ENCODE results near the gene UBAP1L. TPM values are rescaled to one million over a fixed set of nuclear protein-coding genes. Genes with fewer than 3 reads are reported as not detected.
"Not testable (repeated sequence)": the region's sequence is repeated elsewhere in the genome, so short reads cannot be mapped to it uniquely, and the experiment has no call there.

Gene UBAP1L
- total and polyA plus RNA-seq, 4 experiments from 2014 or later, result 0.86 to 16.6 (median 15.2) TPM; not detected in 1

DNA sequence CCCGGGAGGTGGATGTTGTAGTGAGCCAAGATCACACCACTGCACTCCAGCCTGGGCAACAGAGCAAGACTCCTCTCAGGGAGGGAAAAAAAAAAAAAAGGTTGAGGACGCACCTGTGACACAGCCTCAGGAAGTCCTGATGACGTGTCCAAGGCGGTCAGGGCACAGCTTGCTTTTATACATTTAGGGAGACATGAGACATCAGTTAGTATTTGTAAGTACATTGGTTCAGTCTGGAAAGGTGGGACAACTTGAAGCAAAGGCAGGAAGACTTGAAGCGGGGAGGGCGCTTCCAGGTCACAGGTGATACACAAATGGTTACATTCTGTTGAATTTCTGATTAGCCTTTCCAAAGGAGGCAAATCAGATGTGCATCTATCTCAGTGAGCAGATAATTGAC is 23.6 kb upstream of the UBAP1L start:
- intact Hi-C loops (cut with micrococcal nuclease); H3K36me3 Mint-ChIP-seq; POLR2A ChIA-PET (ENCODE audit: partially characterized antibody); H3K27ac Mint-ChIP-seq; H3K4me3 Mint-ChIP-seq; H3K4me1 ChIP-seq (ENCODE audit: insufficient read depth, low read length); DNase-seq; H3K9me3 Mint-ChIP-seq; H3K9me3 ChIP-seq (ENCODE audit: control insufficient read depth in 1 of 2, low read length in 2 of 2); H3K27ac ChIP-seq (ENCODE audit: low read depth, low read length); H3K27me3 Mint-ChIP-seq; CTCF ChIA-PET (ENCODE audit: partially characterized antibody); H3K27me3 ChIP-seq (ENCODE audit: insufficient read depth, low read length); H3K36me3 ChIP-seq (ENCODE audit: insufficient read depth, low read length); H3K4me1 Mint-ChIP-seq; H3K4me3 ChIP-seq (ENCODE audit: low read length in 2 of 2): not testable (repeated sequence)

DNA sequence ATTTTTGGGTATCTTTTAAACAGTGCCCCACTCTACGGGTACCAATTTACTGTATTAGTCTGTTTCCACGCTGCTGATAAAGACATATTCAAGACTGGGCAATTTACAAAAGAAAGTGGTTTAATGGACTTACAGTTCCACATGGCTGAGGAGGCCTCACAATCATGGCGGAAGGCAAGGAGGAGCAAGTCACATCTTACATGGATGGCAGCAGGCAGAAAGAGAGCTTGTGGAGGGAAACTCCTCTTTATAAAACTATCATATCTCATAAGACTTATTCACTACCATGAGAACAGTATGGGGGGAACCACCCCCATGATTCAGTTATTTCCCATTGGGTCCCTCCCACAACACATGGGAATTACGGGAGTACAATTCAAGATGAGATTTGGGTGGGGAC is 22.9 kb upstream of the UBAP1L start:
- H3K36me3 Mint-ChIP-seq; H3K27ac ChIP-seq (ENCODE audit: low read depth, low read length); H3K36me3 ChIP-seq (ENCODE audit: insufficient read depth, low read length); CTCF ChIA-PET (ENCODE audit: partially characterized antibody); H3K27me3 ChIP-seq (ENCODE audit: insufficient read depth, low read length); H3K9me3 Mint-ChIP-seq; H3K4me3 ChIP-seq (ENCODE audit: low read length in 2 of 2); intact Hi-C loops (cut with micrococcal nuclease); H3K4me3 Mint-ChIP-seq; H3K27me3 Mint-ChIP-seq; POLR2A ChIA-PET (ENCODE audit: partially characterized antibody); H3K27ac Mint-ChIP-seq; DNase-seq; H3K9me3 ChIP-seq (ENCODE audit: control insufficient read depth in 1 of 2, low read length in 2 of 2); H3K4me1 ChIP-seq (ENCODE audit: insufficient read depth, low read length): not testable (repeated sequence)
- H3K4me1 Mint-ChIP-seq, result peaks cover 4 to 10% (median 8%) of the 10 kb centered on the region in 4 donors

DNA sequence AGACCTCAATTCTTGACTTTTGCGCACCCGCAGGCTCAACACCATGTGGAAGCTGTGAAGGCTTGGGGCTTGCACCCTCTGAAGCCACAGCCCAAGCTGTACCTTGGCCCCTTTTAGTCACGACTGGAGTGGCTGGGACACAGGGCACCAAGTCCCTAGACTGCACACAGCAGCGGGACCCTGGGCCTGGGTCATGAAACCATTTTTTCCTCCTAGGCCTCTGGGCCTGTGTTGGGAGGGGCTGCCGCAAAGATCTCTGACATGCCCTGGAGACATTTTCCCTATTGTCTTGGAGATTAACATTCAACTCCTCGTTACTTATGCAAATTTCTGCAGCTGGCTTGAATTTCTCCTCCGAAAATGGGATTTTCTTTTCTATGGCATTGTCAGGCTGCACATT is 22.1 kb upstream of the UBAP1L start:
- H3K27ac ChIP-seq (ENCODE audit: low read depth, low read length); DNase-seq; CTCF ChIA-PET (ENCODE audit: partially characterized antibody); H3K4me3 ChIP-seq (ENCODE audit: low read length in 2 of 2); H3K9me3 Mint-ChIP-seq; H3K4me3 Mint-ChIP-seq; POLR2A ChIA-PET (ENCODE audit: partially characterized antibody); intact Hi-C loops (cut with micrococcal nuclease); H3K36me3 ChIP-seq (ENCODE audit: insufficient read depth, low read length); H3K27me3 Mint-ChIP-seq; H3K9me3 ChIP-seq (ENCODE audit: control insufficient read depth in 1 of 2, low read length in 2 of 2); H3K36me3 Mint-ChIP-seq; H3K27ac Mint-ChIP-seq; H3K27me3 ChIP-seq (ENCODE audit: insufficient read depth, low read length): not testable (repeated sequence)
- H3K4me1 Mint-ChIP-seq, result peaks cover 7 to 16% (median 12%) of the 10 kb centered on the region in 4 donors
- H3K4me1 ChIP-seq (ENCODE audit: insufficient read depth, low read length), result peaks cover 12% of the 10 kb centered on the region

DNA sequence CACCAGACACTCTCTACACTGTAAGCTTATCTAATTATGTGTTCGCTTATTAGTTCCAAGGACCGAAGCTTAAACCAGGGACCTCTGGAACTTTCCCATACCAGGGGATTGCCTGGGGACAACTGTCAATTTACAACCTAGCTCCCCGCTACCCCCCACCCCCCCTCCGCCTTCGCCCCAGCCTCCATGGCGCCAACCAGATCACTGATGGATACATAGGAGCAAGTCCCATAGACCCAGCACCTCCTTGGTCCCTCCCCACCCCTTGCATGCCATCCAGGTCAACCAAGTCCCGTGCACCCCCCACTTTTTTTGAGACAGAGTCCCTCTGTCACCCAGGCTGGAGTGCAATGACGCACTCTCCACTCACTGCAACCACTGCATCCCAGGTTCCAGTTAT is 19.5 kb upstream of the UBAP1L start:
- Mint-ChIP-seq H3K4me1 (peaks cover 16 to 36% (median 26%) of the 10 kb centered on the region in 4 donors), H3K36me3 (peaks cover 5 to 15% of the 10 kb centered on the region in 2 donors), H3K27ac (peak overlapping the region in 4 of 7 donors; percentile 83 to 97 (median 93)), H3K27me3 (no peaks in the 10 kb centered on the region), H3K9me3 (peaks cover 0 to 7% (median 0%) of the 10 kb centered on the region in 8 donors), H3K4me3 (peak overlapping the region in 7 of 8 donors; percentile 87 to 96 (median 93))
- Histone ChIP-seq H3K36me3 (ENCODE audit: insufficient read depth, low read length) (peaks cover under 1% of the 10 kb centered on the region), H3K4me1 (ENCODE audit: insufficient read depth, low read length) (peaks cover 21% of the 10 kb centered on the region), H3K9me3 (ENCODE audit: control insufficient read depth in 1 of 2, low read length in 2 of 2) (no peaks in the 10 kb centered on the region), H3K27me3 (ENCODE audit: insufficient read depth, low read length) (no peaks in the 10 kb centered on the region), H3K27ac (ENCODE audit: low read depth, low read length) (no peak overlapping the region), H3K4me3 (ENCODE audit: low read length in 2 of 2) (no peak overlapping the region)
- CTCF ChIA-PET (ENCODE audit: partially characterized antibody), result interaction anchor here (1.4 kb wide), 1 partner anchor 33 kb away, joined by 3 read pairs; no protein-coding TSS in a partner anchor
- intact Hi-C loops (cut with micrococcal nuclease), result no loop called here
- no peak for DNase-seq
- POLR2A ChIA-PET (ENCODE audit: partially characterized antibody), result interaction anchor here (0.8 to 1.3 kb wide), 4 partner anchors 51 to 170 kb away, joined by 5 to 13 read pairs (median 8); partner anchors contain the start of genes CLPX, PARP16 and RNU5B-1

DNA sequence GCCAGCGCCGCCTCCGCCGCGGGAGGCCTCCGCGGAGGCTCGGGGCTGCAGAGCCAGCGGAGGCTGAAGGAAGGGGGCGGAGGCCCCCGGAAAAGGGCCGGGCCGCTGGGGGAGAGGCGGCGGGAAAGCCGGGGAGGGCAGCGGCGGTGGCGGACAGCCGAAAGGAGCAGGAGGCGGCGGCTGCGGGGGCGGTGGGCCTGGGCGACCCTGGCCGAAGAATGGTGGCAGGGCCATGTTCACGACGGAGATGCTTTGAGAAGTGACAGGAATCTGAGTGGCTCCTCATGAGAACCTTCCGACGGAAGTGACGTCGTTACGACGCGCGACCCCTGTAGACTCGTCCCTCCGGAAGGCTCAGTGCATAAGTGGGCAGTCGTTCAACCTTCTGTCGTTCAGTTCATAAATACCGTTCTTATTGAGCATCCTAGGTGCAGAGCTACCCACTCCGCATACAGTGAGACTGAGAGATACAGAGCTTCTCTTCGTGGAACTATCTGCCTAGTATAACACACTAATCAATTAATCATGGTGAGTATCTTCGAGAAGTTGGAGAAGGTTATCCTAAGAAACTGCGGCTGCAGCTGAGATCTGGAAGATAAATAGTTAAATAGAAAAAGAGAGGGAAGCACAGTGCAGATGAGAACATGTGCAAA is 18.7 kb upstream of the UBAP1L start, which contains the start of gene PDCD7:
Gene PDCD7, minus strand, starts transcription at position 261 of the 653 bp plus-strand sequence. Its CDS starts 27 bp downstream, at position 234.
- H3K27me3 Mint-ChIP-seq, result no peaks in the 10 kb centered on the region
- peaks cover 0 to 7% (median 0%) of the 10 kb centered on the region in 8 donors for H3K9me3 Mint-ChIP-seq
- H3K36me3 Mint-ChIP-seq, result peaks cover 11 to 24% of the 10 kb centered on the region in 2 donors
- Histone ChIP-seq H3K27me3 (ENCODE audit: insufficient read depth, low read length) (no peaks in the 10 kb centered on the region), H3K9me3 (ENCODE audit: control insufficient read depth in 1 of 2, low read length in 2 of 2) (no peaks in the 10 kb centered on the region), H3K4me1 (ENCODE audit: insufficient read depth, low read length) (peaks cover 26% of the 10 kb centered on the region), H3K27ac (ENCODE audit: low read depth, low read length) (peak within 1 kb of the TSS; percentile 82), H3K36me3 (ENCODE audit: insufficient read depth, low read length) (peaks cover 9% of the 10 kb centered on the region), H3K4me3 (ENCODE audit: low read length in 2 of 2) (peak within 1 kb of the TSS; percentile 70 to 91)
- intact Hi-C loops (cut with micrococcal nuclease), result loop anchor here (1.0 to 2.0 kb wide), 4 partner anchors 52 to 735 kb away; partner anchors contain the start of genes CLPX, MTFMT, RAB11A and RNU5A-1
- DNase-seq, result peak; percentile 82 to 89 (median 87)
- CTCF ChIA-PET (ENCODE audit: partially characterized antibody), result interaction anchor here (1.4 kb wide), 1 partner anchor 32 kb away, joined by 3 read pairs; no protein-coding TSS in a partner anchor
- H3K4me3 Mint-ChIP-seq, result peak within 1 kb of the TSS; percentile 89 to 96 (median 93)
- POLR2A ChIA-PET (ENCODE audit: partially characterized antibody), result interaction anchor here (0.8 to 1.3 kb wide), 7 partner anchors 15 to 746 kb away, joined by 3 to 13 read pairs (median 5); partner anchors contain the start of genes CLPX, PARP16, RNU5B-1 and TRIP4
- peaks cover 20 to 42% (median 31%) of the 10 kb centered on the region in 4 donors for H3K4me1 Mint-ChIP-seq
- peak within 1 kb of the TSS; percentile 91 to 99 (median 96) for H3K27ac Mint-ChIP-seq

DNA sequence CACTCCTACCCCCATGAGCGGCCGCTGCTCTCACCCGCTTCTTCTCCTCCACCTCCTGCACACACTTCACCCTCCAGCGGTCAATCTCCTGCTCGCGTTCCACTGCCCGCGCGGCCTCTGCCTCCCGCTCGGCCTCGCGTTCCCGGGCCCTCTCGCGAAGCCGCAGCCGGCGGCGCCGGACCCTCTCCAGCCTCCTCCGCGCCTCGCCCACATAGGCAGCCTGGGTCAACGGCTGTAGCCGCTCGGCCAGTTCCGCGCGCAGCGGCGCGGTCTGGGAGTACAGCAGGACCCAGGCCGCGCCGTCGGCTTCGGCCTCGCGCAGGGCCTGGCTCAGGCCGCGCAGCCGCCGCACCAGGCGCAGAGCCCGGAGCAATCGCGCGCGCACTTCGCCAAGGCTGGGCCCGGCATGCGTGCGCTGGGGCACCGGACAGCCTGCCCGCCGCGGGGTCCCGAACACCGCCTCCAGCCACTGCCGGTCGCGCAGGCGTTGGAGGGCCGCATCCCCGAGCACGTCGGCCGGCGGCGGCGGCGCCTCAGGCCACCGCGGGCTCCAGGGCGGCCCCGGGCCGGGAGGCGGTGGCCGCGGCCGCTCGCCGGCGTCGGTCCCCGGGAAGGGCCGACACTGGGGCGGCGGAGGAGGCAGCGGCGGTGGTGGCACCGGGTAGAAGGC is 18.0 kb upstream of the UBAP1L start:
- Histone ChIP-seq H3K9me3 (ENCODE audit: control insufficient read depth in 1 of 2, low read length in 2 of 2) (no peaks in the 10 kb centered on the region), H3K4me1 (ENCODE audit: insufficient read depth, low read length) (peaks cover 26% of the 10 kb centered on the region), H3K27me3 (ENCODE audit: insufficient read depth, low read length) (no peaks in the 10 kb centered on the region), H3K36me3 (ENCODE audit: insufficient read depth, low read length) (peaks cover 16% of the 10 kb centered on the region), H3K4me3 (ENCODE audit: low read length in 2 of 2) (peak overlapping the region in 1 of 2 donors; percentile 70), H3K27ac (ENCODE audit: low read depth, low read length) (peak overlapping the region; percentile 82)
- peaks cover 17 to 30% of the 10 kb centered on the region in 2 donors for H3K36me3 Mint-ChIP-seq
- ChIA-PET POLR2A (ENCODE audit: partially characterized antibody) (interaction anchor here (1.0 to 1.3 kb wide), 5 partner anchors 15 to 746 kb away, joined by 4 to 8 read pairs (median 5); partner anchors contain the start of genes PARP16, RNU5B-1 and TRIP4), CTCF (ENCODE audit: partially characterized antibody) (no interaction called here)
- intact Hi-C loops (cut with micrococcal nuclease), result loop anchor here (1.0 to 2.0 kb wide), 4 partner anchors 52 to 736 kb away; partner anchors contain the start of genes CLPX, MTFMT, RAB11A and RNU5A-1
- H3K27me3 Mint-ChIP-seq, result no peaks in the 10 kb centered on the region
- peaks cover 22 to 48% (median 36%) of the 10 kb centered on the region in 4 donors for H3K4me1 Mint-ChIP-seq
- peak in 2 of 5 donors; percentile 13 to 43 for DNase-seq
- H3K9me3 Mint-ChIP-seq, result peaks cover 0 to 7% (median 0%) of the 10 kb centered on the region in 8 donors
- H3K4me3 Mint-ChIP-seq, result peak overlapping the region; percentile 83 to 92 (median 88)
- peak overlapping the region; percentile 79 to 91 (median 87) for H3K27ac Mint-ChIP-seq

DNA sequence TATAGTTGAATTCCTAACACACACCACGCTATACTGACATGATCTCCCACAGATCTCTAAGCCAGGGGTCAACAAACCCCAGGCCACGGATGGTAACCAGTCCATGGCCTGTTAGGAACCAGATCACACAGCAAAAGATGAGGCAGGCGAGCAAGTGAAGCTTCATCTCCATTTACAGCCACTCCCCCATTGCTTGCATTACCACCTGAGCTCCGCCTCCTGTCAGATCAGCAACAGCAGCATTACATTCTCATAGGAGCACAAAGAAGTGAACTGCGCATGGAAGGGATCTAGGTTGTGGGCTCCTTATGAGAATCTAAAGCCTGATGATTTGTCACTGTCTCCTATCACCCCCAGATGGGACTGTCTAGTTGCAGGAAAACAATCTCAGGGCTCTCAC is 15.9 kb upstream of the UBAP1L start:
- Mint-ChIP-seq H3K36me3 (peaks cover 24 to 45% of the 10 kb centered on the region in 2 donors), H3K27ac (peak overlapping the region; percentile 33 to 73 (median 65)), H3K4me1 (peaks cover 28 to 58% (median 41%) of the 10 kb centered on the region in 4 donors), H3K4me3 (peak overlapping the region in 7 of 8 donors; percentile 24 to 62 (median 40)), H3K9me3 (no peaks in the 10 kb centered on the region), H3K27me3 (no peaks in the 10 kb centered on the region)
- Histone ChIP-seq H3K4me1 (ENCODE audit: insufficient read depth, low read length) (peaks cover 26% of the 10 kb centered on the region), H3K27ac (ENCODE audit: low read depth, low read length) (no peak overlapping the region), H3K27me3 (ENCODE audit: insufficient read depth, low read length) (no peaks in the 10 kb centered on the region), H3K36me3 (ENCODE audit: insufficient read depth, low read length) (peaks cover 22% of the 10 kb centered on the region), H3K9me3 (ENCODE audit: control insufficient read depth in 1 of 2, low read length in 2 of 2) (no peaks in the 10 kb centered on the region), H3K4me3 (ENCODE audit: low read length in 2 of 2) (no peak overlapping the region)
- CTCF ChIA-PET (ENCODE audit: partially characterized antibody), result interaction anchor here (1.2 kb wide), 1 partner anchor 21 kb away, joined by 3 read pairs; no protein-coding TSS in a partner anchor
- POLR2A ChIA-PET (ENCODE audit: partially characterized antibody), result no interaction called here
- intact Hi-C loops (cut with micrococcal nuclease), result no loop called here
- DNase-seq, result no peak

Measured in CD4-positive, alpha-beta memory T cell (primary cell).